GM12801 (cell line): ENCODE data around the gene ARHGEF18.

Experiments used
- CTCF ChIP-seq: IDR thresholded peaks from one replicate; pipeline ENCODE4 v1.5.1; 2011; ENCODE audit warnings: control low read depth; ENCODE audit not compliant: insufficient read length; ENCODE audit errors: extremely low read depth

ARHGEF18 gene

GRCh38 chr19:7337380-7338194 lies 11.2 kb upstream of the ARHGEF18 start:
- no peak for TF ChIP-seq CTCF

DNA sequence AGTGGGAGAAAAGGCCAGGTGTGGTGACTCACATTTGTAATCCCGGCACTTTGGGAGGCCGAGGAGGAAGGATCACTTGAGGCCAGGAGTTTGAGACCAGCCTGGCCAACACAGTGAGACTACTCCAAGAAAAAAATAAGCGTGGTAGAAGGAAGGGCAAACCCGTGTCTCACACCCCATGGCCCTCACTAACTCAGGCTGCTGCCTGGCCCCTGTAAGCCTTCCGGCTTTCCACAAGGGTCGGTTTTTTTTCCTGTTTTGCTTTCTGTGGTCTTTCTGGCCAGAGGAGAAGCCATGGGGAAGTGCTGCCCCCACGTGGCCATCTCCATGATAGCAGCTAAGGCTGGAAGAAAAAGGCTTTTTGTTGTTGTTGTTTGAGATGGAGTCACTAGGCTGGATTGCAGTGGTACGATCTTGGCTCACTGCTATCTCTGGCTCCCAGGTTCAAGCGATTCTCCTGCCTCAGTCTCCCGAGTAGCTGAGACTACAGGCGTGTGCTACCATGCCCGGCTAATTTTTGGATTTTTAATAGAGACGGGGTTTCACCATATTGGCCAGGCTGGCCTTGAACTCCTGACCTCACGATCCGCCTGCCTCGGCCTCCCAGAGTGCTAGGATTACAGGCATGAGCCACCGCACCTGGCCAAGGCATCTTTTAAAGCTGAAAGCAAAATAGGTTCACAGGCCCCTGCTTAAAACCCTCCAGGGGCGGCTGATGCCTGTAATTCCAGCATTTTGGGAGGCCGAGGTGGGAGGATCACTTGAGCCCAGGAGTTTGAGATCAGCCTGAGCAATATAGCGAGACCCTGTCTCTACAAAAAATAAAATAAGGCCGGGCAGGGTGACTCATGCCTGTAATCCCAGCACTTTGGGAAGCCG lies 7.5 kb upstream of the ARHGEF18 start:
- TF ChIP-seq CTCF, result no peak

- TF ChIP-seq CTCF, result no peak
These were observed 6.6 kb upstream of the ARHGEF18 start for GRCh38 chr19:7342143-7342542.

DNA sequence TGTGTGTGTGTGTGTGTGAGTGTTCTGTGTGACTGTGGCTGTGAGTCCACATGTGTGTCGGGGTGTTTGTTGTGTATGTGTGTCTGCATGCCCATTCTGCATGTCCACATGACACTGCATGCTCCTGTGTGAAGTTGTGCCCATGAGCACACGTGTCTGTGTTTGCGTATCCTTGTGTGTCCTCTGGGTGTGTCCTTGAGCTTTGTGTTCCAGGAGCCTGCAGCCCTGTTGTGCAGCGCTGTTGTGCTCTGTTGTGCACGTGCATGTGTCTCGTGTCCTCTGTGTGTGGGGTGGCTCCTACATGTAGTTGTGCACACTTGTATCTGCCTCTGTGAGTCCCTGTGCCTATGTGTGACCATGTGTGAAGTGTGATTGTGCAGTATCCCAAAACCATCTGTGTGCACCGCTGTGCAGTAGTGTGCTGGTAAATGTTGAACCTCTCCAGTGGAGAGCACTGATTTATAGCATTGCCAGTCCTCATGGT lies 2.2 kb upstream of the ARHGEF18 start:
- TF ChIP-seq CTCF, result no peak

DNA sequence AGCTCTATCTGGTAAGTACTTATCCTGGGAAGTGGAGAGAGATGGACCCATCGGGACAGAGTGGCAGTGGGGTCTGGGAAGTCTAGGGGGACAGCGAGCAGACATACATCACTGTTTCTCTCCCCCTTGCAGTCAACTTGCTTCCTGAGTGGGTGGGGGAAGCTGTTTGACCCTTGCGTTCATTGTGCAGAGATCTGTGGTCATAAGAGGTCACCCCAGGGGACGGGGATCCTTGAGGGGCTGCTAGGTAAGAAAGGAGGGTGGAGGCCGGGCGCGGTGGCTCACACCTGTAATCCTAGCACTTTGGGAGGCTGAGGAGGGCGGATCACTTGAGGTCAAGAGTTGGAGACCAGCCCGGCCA lies 474 bp downstream of the ARHGEF18 start:
- TF ChIP-seq CTCF, result no peak

GRCh38 chr19:7349961-7350711 lies 1.4 kb downstream of the ARHGEF18 start:
- TF ChIP-seq CTCF, result no peak

DNA sequence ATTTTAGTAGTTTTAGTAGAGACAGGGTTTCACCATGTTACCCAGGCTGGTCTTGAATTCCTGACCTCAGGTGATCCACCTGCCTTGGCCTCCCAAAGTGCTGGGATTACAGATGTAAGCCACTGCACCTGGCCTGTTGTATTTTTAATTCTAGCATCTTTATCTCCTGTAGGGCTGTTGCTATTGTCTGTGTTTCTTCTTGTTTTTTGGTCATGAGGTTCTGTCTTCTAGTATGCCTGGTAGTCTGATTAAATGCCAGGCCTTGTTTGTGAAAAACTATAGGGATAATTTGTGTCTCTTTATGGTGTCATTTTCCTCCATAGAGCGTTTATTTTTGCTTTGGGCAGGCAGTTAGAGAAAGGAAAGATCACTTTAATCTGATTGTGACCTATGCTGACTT lies 3.1 kb downstream of the ARHGEF18 start:
- TF ChIP-seq CTCF, result no peak
